H9 (cell line): Measurements from ENCODE around the gene BCL7B. TPM values are rescaled to one million over a fixed set of nuclear protein-coding genes. Genes with fewer than 3 reads are reported as not detected.
A peak's percentile ranks its signal among the peaks of the same experiment; 100 is the strongest.

Source experiments
- DNase-seq: peaks from one replicate; pipeline ENCODE4 v3.0.0-alpha.2; 2017
- H2AFZ ChIP-seq: one replicate; pipeline ENCODE4 v1.6.1; 2013; ENCODE audit warnings: mild to moderate bottlenecking, low read length, control low read depth, moderate library complexity
- H2AK5ac ChIP-seq: 2 replicates; pipeline ENCODE4 v1.6.1; 2013; ENCODE audit warnings: low read length, control low read depth, mixed read lengths; ENCODE audit not compliant: insufficient read length
- H2BK120ac ChIP-seq: one replicate; pipeline ENCODE4 v1.6.1; 2013; ENCODE audit warnings: low read depth, mild to moderate bottlenecking, low read length, control low read depth, inconsistent platforms; ENCODE audit not compliant: poor library complexity, severe bottlenecking
- H2BK12ac ChIP-seq: 2 replicates; pipeline ENCODE4 v1.6.1; 2013; ENCODE audit warnings: low read length, control low read depth, mixed read lengths, low read depth; ENCODE audit not compliant: insufficient read length
- H2BK15ac ChIP-seq: 2 replicates; pipeline ENCODE4 v1.6.1; 2013; ENCODE audit warnings: low read depth, low read length, control low read depth
- H2BK20ac ChIP-seq: one replicate; pipeline ENCODE4 v1.6.1; 2013; ENCODE audit warnings: low read depth, mild to moderate bottlenecking, low read length, control low read depth, inconsistent platforms; ENCODE audit not compliant: poor library complexity, severe bottlenecking
- H2BK5ac ChIP-seq: 2 replicates; pipeline ENCODE4 v1.6.1; 2013; ENCODE audit warnings: low read length, control low read depth, mixed read lengths; ENCODE audit not compliant: insufficient read length
- H3K14ac ChIP-seq: 2 replicates; pipeline ENCODE4 v1.6.1; 2013; ENCODE audit warnings: low read length, control low read depth; ENCODE audit not compliant: insufficient read depth
- H3K18ac ChIP-seq: 2 replicates; pipeline ENCODE4 v1.6.1; 2013; ENCODE audit warnings: low read depth, mild to moderate bottlenecking, mixed read lengths, low read length, control low read depth; ENCODE audit not compliant: insufficient read length
- H3K23ac ChIP-seq: 2 replicates; pipeline ENCODE4 v1.6.1; 2013; ENCODE audit warnings: low read length, control low read depth, mixed read lengths, low read depth; ENCODE audit not compliant: insufficient read length
- H3K23me2 ChIP-seq: 2 replicates; pipeline ENCODE4 v1.6.1; 2013; ENCODE audit warnings: low read depth, mild to moderate bottlenecking, mixed read lengths, low read length, control low read depth; ENCODE audit not compliant: insufficient read length, poor library complexity, severe bottlenecking
- H3K27ac ChIP-seq: 2 replicates; pipeline ENCODE4 v1.5.1; 2013; ENCODE audit warnings: low read length, control low read depth, mixed read lengths, low read depth; ENCODE audit not compliant: insufficient read length
- H3K27me3 ChIP-seq: 2 replicates; pipeline ENCODE4 v1.6.1; 2013; ENCODE audit warnings: low read length, control low read depth, inconsistent platforms; ENCODE audit not compliant: insufficient read depth
- H3K4ac ChIP-seq: 2 replicates; pipeline ENCODE4 v1.6.1; 2013; ENCODE audit warnings: low read depth, mild to moderate bottlenecking, control low read depth, inconsistent platforms, low read length, moderate library complexity
- H3K4me1 ChIP-seq: 2 replicates; pipeline ENCODE4 v1.6.1; 2013; ENCODE audit warnings: low read length, control low read depth, inconsistent platforms; ENCODE audit not compliant: insufficient read depth
- H3K4me2 ChIP-seq: 2 replicates; pipeline ENCODE4 v1.6.1; 2013; ENCODE audit warnings: low read length, control low read depth, mixed read lengths; ENCODE audit not compliant: insufficient read length, insufficient read depth
- H3K56ac ChIP-seq: 2 replicates; pipeline ENCODE4 v1.6.1; 2013; ENCODE audit warnings: low read depth, mild to moderate bottlenecking, mixed read lengths, low read length, control low read depth; ENCODE audit not compliant: insufficient read length
- H3K79me1 ChIP-seq: 2 replicates; pipeline ENCODE4 v1.6.1; 2013; ENCODE audit warnings: low read depth, mild to moderate bottlenecking, moderate library complexity, low read length, control low read depth, inconsistent platforms; ENCODE audit not compliant: insufficient read depth, poor library complexity, severe bottlenecking
- H3K79me2 ChIP-seq: 2 replicates; pipeline ENCODE4 v1.6.1; 2013; ENCODE audit warnings: low read length, control low read depth, inconsistent platforms; ENCODE audit not compliant: insufficient read depth
- H3K9ac ChIP-seq: 2 replicates; pipeline ENCODE4 v1.6.1; 2013; ENCODE audit warnings: low read length, control low read depth, mixed read lengths; ENCODE audit not compliant: insufficient read length; ENCODE audit errors: extremely low read depth
- H3K9me3 ChIP-seq: one replicate; pipeline ENCODE4 v1.6.1; 2013; ENCODE audit warnings: low read depth, low read length, inconsistent platforms; ENCODE audit not compliant: control insufficient read depth
- H3T11ph ChIP-seq: one replicate; pipeline ENCODE4 v1.6.1; 2013; ENCODE audit warnings: mild to moderate bottlenecking, low read length, control low read depth, inconsistent platforms
- H4K20me1 ChIP-seq: one replicate; pipeline ENCODE4 v1.6.1; 2013; ENCODE audit not compliant: control insufficient read depth, insufficient read length, insufficient read depth
- H4K5ac ChIP-seq: 2 replicates; pipeline ENCODE4 v1.6.1; 2013; ENCODE audit warnings: low read depth, mild to moderate bottlenecking, mixed read lengths, low read length, control low read depth; ENCODE audit not compliant: insufficient read length
- H4K8ac ChIP-seq: replicated peaks from 2 replicates; pipeline ENCODE4 v1.6.1; 2013; ENCODE audit warnings: low read length, control low read depth, mixed read lengths, low read depth; ENCODE audit not compliant: insufficient read length
- H4K91ac ChIP-seq: 2 replicates; pipeline ENCODE4 v1.6.1; 2013; ENCODE audit warnings: low read depth, mild to moderate bottlenecking, moderate library complexity, mixed read lengths, low read length, control low read depth; ENCODE audit not compliant: insufficient read length
- H3K27ac Mint-ChIP-seq, 3 experiments: 2 replicates in 2 of 3; 3 replicates in 1 of 3; pipeline ENCODE4 v1.8.0; 2020 to 2021; ENCODE audit warnings: mixed read lengths in 3 of 3, mild to moderate bottlenecking in 1 of 3, moderate library complexity in 1 of 3
- H3K27me3 Mint-ChIP-seq: 2 replicates; pipeline ENCODE4 v1.8.0; 2021; ENCODE audit warnings: low read depth, mild to moderate bottlenecking, moderate library complexity, mixed read lengths
- H3K36me3 Mint-ChIP-seq, 3 experiments: 2 replicates in 2 of 3; 3 replicates in 1 of 3; pipeline ENCODE4 v1.8.0; 2020 to 2021; ENCODE audit warnings: low read depth in 3 of 3, mixed read lengths in 3 of 3; ENCODE audit not compliant: insufficient read depth in 1 of 3
- H3K4me1 Mint-ChIP-seq, 2 experiments: 2 replicates each; pipeline ENCODE4 v1.8.0; 2020; ENCODE audit warnings: mixed read lengths in 2 of 2
- H3K4me3 Mint-ChIP-seq, 2 experiments: 2 replicates in 1 of 2; 3 replicates in 1 of 2; pipeline ENCODE4 v1.8.0; 2020 to 2021; ENCODE audit warnings: mild to moderate bottlenecking in 2 of 2, mixed read lengths in 2 of 2, moderate library complexity in 1 of 2
- H3K9me3 Mint-ChIP-seq, 2 experiments: 2 replicates in 1 of 2; 3 replicates in 1 of 2; pipeline ENCODE4 v1.8.0; 2020; ENCODE audit warnings: mild to moderate bottlenecking in 2 of 2, mixed read lengths in 2 of 2, moderate library complexity in 1 of 2
- CTCF ChIP-seq: fragments of 200-600 bp; sonication (generic); conservative IDR thresholded peaks from 3 replicates; pipeline ENCODE4 v1.8.0; 2021; ENCODE audit warnings: antibody characterized with exemption, mild to moderate bottlenecking
- WGBS: extraction: QIAGEN DNeasy Blood & Tissue Kit; methylation state at CpG from one replicate; pipeline ENCODE4 v1.1.7; 2013; ENCODE audit warnings: missing lambda C conversion rate, low lambda C conversion rate, mixed read lengths; ENCODE audit not compliant: insufficient read length; ENCODE audit errors: extremely low coverage; 5-methylcytosine and 5-hydroxymethylcytosine counted together
- total RNA-seq: library from RNA; stranded (reverse); gene quantifications from 2 replicates; pipeline ENCODE4 v1.2.1, GENCODE V29; 2021

BCL7B gene
- total RNA-seq, 1 experiment from 2014 or later = 48.9 TPM

DNA sequence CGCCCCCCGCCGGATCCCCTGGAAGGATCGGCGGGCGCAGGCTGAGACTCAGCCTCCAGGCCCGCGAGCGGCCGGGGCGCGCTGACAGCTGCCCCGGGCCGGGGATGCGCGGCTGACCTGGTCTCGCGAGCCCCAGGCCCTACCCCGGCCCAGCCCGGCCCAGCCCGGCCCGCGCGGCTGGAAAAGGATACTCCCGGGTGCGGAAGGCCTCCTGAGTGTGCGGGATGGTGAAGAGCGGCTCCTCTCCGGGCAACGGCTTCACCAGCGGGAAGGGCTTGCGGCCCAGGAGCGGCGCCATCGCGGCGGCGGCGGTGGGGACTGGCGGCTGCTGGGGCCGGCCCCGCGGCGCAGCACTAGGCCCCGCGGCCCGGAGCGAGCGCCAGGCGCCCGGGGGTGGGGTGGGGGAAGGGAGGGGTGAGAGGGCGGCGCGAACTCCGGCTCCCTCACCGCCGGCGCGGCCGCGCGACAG, 35.8 kb downstream of the BCL7B start:
- no peak overlapping the region for H2AK5ac ChIP-seq
- peak overlapping the region; percentile 49 for H2BK5ac ChIP-seq
- peak overlapping the region; percentile 93 for H3K18ac ChIP-seq
- peaks cover 12% of the 10 kb centered on the region for H3K23me2 ChIP-seq
- H3K27ac ChIP-seq = peak overlapping the region; percentile 4
- H2BK20ac ChIP-seq = no peak overlapping the region
- no peak overlapping the region for H3K23ac ChIP-seq
- no peak overlapping the region for H4K8ac ChIP-seq
- Mint-ChIP-seq H3K27ac (no peak overlapping the region; a peak in 2 of 7 replicates), H3K4me1 (peaks cover 27 to 31% of the 10 kb centered on the region in 2 experiments), H3K9me3 (no peaks in the 10 kb centered on the region; a peak in 1 of 5 replicates), H3K36me3 (peaks cover 23 to 41% (median 37%) of the 10 kb centered on the region in 3 experiments), H3K27me3 (no peaks in the 10 kb centered on the region), H3K4me3 (peak overlapping the region; percentile 91 to 96; a peak in 4 of 5 replicates)
- H3K14ac ChIP-seq = peak overlapping the region; percentile 99
- peak overlapping the region; percentile 94 for H3K4me2 ChIP-seq
- peak; percentile 55 for DNase-seq
- no peak overlapping the region for H2BK120ac ChIP-seq
- H2BK12ac ChIP-seq = no peak overlapping the region
- no peaks in the 10 kb centered on the region for H3K4me1 ChIP-seq
- H4K91ac ChIP-seq = no peak overlapping the region
- H4K20me1 ChIP-seq = no peaks in the 10 kb centered on the region
- peak overlapping the region; percentile 94 for H3K9ac ChIP-seq
- H3K27me3 ChIP-seq = no peaks in the 10 kb centered on the region
- peaks cover 41% of the 10 kb centered on the region for H3K79me2 ChIP-seq
- no peak overlapping the region; the same call in 1 of the 2 replicates for H3K4ac ChIP-seq
- no peak overlapping the region for H2BK15ac ChIP-seq
- H4K5ac ChIP-seq = no peak overlapping the region
- no peak overlapping the region for H3T11ph ChIP-seq
- WGBS = no CpG with 5 or more reads among the region's 62 CpGs
- H2AFZ ChIP-seq = no peak overlapping the region
- no peak for TF ChIP-seq CTCF
- no peak overlapping the region for H3K56ac ChIP-seq
- H3K79me1 ChIP-seq = peaks cover 5% of the 10 kb centered on the region
- no peaks in the 10 kb centered on the region for H3K9me3 ChIP-seq
